Type B pancreatic cell (in vitro differentiated cells): ENCODE measurements around the gene OARD1. TPM values are rescaled to one million over a fixed set of nuclear protein-coding genes. Genes with fewer than 3 reads are reported as not detected.

Source experiments
- DNase-seq: peaks from one replicate; pipeline ENCODE4 v3.0.0; 2021; ENCODE audit warnings: mixed read lengths; ENCODE audit not compliant: unreplicated experiment; ENCODE audit errors: extremely low spot score
- H3K27ac Mint-ChIP-seq: 2 replicates; pipeline ENCODE4 v1.8.0; 2021; ENCODE audit warnings: mild to moderate bottlenecking, mixed read lengths
- H3K27me3 Mint-ChIP-seq: 2 replicates; pipeline ENCODE4 v1.8.0; 2021; ENCODE audit warnings: mixed read lengths
- H3K36me3 Mint-ChIP-seq: 2 replicates; pipeline ENCODE4 v1.8.0; 2021; ENCODE audit warnings: mixed read lengths
- H3K4me1 Mint-ChIP-seq: one replicate; pipeline ENCODE4 v1.8.0; 2021; ENCODE audit warnings: mixed read lengths; ENCODE audit not compliant: unreplicated experiment
- H3K4me3 Mint-ChIP-seq: 2 replicates; pipeline ENCODE4 v1.8.0; 2021; ENCODE audit warnings: mild to moderate bottlenecking, mixed read lengths
- H3K9me3 Mint-ChIP-seq: 2 replicates; pipeline ENCODE4 v1.8.0; 2021; ENCODE audit warnings: mixed read lengths
- CTCF ChIP-seq: fragments of 200-600 bp; sonication (generic); conservative IDR thresholded peaks from 2 replicates; pipeline ENCODE4 v1.5.0; 2021; ENCODE audit warnings: antibody characterized with exemption, mild to moderate bottlenecking
- total RNA-seq: library from RNA; stranded (reverse); gene quantifications from 2 replicates; pipeline ENCODE4 v1.2.1, GENCODE V29; 2021; ENCODE audit warnings: low replicate concordance

OARD1 gene
- total RNA-seq, 1 donor from 2014 or later: 33.7 TPM

GRCh38 chr6:41092421-41093140, 20.4 kb upstream of the OARD1 start:
- DNase-seq: no peak
- TF ChIP-seq CTCF: peak; percentile 67
- Mint-ChIP-seq H3K36me3 (peaks cover 42% of the 10 kb centered on the region), H3K9me3 (no peaks in the 10 kb centered on the region), H3K27me3 (no peaks in the 10 kb centered on the region), H3K27ac (no peak overlapping the region), H3K4me1 (no peaks in the 10 kb centered on the region), H3K4me3 (no peak overlapping the region)

- Mint-ChIP-seq H3K27me3 (no peaks in the 10 kb centered on the region), H3K27ac (no peak overlapping the region), H3K4me3 (no peak overlapping the region)
These were observed 18.9 kb upstream of the OARD1 start for GRCh38 chr6:41090841-41091761.

GRCh38 chr6:41088451-41088850, 16.3 kb upstream of the OARD1 start:
- H3K9me3 Mint-ChIP-seq: no peaks in the 10 kb centered on the region
- H3K27ac Mint-ChIP-seq: no peak overlapping the region
- DNase-seq: no peak
- H3K4me3 Mint-ChIP-seq: no peak overlapping the region
- no peak for TF ChIP-seq CTCF
- H3K36me3 Mint-ChIP-seq: peaks cover 39% of the 10 kb centered on the region
- H3K4me1 Mint-ChIP-seq: no peaks in the 10 kb centered on the region
- no peaks in the 10 kb centered on the region for H3K27me3 Mint-ChIP-seq

More at GRCh38 chr6:41090841-41091761, 18.9 kb upstream of the OARD1 start:
- TF ChIP-seq CTCF: no peak
- no peak for DNase-seq
- Mint-ChIP-seq H3K36me3 (peaks cover 34% of the 10 kb centered on the region), H3K4me1 (no peaks in the 10 kb centered on the region), H3K9me3 (no peaks in the 10 kb centered on the region)

GRCh38 chr6:41085182-41085581, 13.0 kb upstream of the OARD1 start:
- TF ChIP-seq CTCF: no peak
- no peaks in the 10 kb centered on the region for H3K9me3 Mint-ChIP-seq
- H3K36me3 Mint-ChIP-seq: peaks cover 43% of the 10 kb centered on the region
- DNase-seq: no peak
- no peaks in the 10 kb centered on the region for H3K4me1 Mint-ChIP-seq
- H3K27ac Mint-ChIP-seq: no peak overlapping the region
- no peak overlapping the region for H3K4me3 Mint-ChIP-seq
- H3K27me3 Mint-ChIP-seq: no peaks in the 10 kb centered on the region

- H3K36me3 Mint-ChIP-seq: peaks cover 42% of the 10 kb centered on the region
- H3K4me3 Mint-ChIP-seq: no peak overlapping the region
These were observed 10.9 kb upstream of the OARD1 start for GRCh38 chr6:41083072-41083471.

More at GRCh38 chr6:41083072-41083471, 10.9 kb upstream of the OARD1 start:
- no peak for DNase-seq
- H3K27ac Mint-ChIP-seq: no peak overlapping the region
- no peaks in the 10 kb centered on the region for H3K4me1 Mint-ChIP-seq
- H3K9me3 Mint-ChIP-seq: no peaks in the 10 kb centered on the region
- H3K27me3 Mint-ChIP-seq: no peaks in the 10 kb centered on the region
- TF ChIP-seq CTCF: no peak
